Right ventricle myocardium inferior (tissue), 1 donor: ENCODE data around the gene MYO5A. TPM values are rescaled to one million over a fixed set of nuclear protein-coding genes. Genes with fewer than 3 reads are reported as not detected.
"Not testable (repeated sequence)": the region's sequence is repeated elsewhere in the genome, so short reads cannot be mapped to it uniquely, and the experiment has no call there.

ENCODE experiments used
- ATAC-seq: fragments of 200-7000 bp; cut with Tn5 transposase; one replicate; pipeline ENCODE4 v1.9.1; 2020; ENCODE audit warnings: mild to moderate bottlenecking, moderate library complexity
- DNase-seq: peaks from one replicate; pipeline ENCODE4 v3.0.0; 2021; ENCODE audit errors: missing footprints
- intact Hi-C: fragments of 100-400 bp; cut with DNase I; formaldehyde crosslinking; loops from one replicate; pipeline ENCODE4 v1.11.0; 2022
- total RNA-seq: library from RNA; stranded (reverse); fragmentation: NEBNext Ultra II Directional; extraction: Animal tissue kit (Norgen Biotek cat#: 25700); gene quantifications from one replicate; pipeline ENCODE4 v1.2.1, GENCODE V29; 2021
- donor health status: DM: no; HTN: yes; CAD: no; lungs with severe emphysema.

The MYO5A gene
- total RNA-seq, 1 donor from 2014 or later: 7.9 TPM

DNA sequence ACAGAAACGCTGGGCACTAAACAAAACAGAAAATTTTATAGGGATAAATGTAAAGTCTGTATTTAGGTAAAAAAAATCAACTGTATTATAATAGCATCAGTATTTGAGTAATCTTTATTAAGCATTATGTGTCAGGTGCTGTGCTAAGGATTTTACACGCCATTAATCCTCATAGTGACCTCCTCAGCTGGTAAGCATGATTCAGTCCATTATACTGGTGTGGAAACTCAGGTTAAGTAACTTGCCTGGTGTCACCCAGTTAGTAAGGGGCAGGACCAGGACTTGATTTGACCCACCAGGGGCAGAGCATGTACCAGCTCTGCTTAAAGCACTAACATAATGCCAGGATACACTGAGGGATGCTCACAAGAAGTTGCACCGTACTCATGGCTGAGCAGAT is 237.9 kb downstream of the MYO5A start:
- ATAC-seq (no peak), DNase-seq (no peak)
- intact Hi-C loops: no loop called here

DNA sequence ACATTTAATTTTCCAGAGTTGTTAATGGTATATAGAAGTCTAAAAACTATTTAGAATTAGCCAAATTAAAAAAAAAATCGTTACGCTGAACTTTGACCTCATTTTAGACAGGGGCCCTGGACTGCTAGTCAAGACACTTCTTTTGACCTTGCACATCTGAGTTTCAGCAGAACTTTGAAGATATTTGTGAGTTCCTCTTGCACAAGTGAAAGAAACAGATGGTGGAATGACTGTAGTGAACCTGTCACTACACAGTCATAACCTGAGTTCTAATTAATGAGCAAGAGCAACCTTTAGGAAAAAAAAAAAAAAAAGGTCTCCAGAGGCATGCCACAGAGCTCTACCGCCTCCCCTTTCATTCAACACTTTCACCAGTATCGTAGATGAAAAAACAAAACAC is 238.4 kb downstream of the MYO5A start:
- ATAC-seq: no peak
- no peak for DNase-seq
- intact Hi-C loops: no loop called here

DNA sequence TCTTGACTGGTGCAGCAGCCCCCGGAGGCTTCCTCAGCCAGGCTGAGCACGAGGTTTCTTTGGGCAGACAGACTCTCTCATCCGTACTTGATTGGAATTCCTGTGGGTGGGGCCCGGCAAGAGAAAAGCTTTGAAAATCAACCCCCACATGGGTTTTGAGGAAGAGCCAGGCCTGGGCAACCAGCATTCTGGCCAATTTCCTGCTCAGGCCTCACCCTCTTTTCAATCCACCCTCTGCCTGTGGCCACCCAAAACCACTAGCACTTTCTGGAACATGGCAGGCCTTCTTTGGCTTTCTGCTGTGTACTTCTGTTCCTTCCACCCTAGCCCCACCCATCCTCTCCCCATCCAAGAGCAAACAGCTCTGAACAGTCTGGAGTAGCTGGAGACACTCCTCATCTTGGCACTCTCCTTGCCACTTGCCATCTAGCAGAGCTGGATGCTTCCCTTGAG is 239.0 kb downstream of the MYO5A start:
- intact Hi-C loops: no loop called here
- ATAC-seq: no peak
- DNase-seq: no peak

DNA sequence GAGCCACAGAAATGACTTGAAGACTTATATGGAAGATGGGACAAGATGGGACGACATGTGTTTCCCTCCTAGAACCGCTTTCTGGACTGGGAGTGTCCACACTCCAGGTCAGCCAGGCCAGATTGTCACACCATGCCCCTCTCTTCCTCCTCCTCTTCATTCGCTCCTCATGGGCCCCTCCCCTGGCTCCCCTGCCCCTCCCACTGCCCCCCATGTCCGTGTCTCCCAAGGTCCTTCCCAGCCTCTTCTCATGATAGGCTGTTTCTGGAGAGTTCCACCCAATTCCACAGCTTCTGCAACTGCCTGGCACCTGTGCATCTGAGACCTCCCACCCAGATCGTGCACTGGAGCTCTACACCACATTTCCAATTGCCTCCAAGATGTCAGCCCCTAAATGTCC is 239.7 kb downstream of the MYO5A start:
- intact Hi-C loops: no loop called here
- ATAC-seq: no peak
- DNase-seq: no peak

DNA sequence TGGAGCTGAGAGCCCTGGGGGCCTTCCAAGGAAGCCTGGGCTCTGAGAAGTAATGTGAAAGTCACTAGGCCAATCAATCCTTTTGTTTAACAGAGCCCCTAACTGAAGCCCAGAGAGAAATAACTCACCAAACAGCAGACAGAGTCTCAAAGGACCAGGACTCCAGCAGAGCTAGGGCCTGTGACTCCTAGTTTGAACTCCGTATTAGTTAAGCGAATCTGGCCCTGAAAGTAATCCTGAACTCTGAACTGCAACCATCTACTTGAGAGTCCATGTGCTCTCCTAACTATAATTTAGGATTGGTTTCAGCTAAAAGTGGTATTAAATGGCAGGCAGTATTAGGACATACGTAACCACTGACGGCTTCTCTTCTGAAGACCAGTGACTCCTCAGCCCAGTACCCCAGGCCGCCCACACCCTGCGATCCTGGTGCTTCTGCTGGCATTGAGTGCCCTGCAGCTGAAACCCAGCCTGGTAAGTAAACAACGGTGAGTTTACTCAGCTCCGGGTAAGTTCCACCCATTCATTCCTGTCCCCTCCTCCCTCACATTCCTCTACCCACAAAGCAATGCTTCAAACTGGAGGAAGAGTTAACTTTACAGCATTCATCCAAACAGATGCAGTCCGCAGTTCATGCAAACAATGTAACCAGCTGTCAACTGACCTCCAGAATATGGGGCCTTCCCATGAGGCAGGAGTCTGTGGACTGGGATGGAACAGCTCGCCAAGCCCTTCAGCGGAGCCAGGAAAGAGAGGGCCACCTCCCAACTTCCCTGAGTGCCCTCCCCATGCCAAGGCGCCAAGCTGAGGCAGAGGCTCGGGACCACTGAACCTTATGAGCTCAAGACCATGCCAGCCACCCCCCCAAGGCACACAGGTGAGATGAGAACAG is 240.4 kb downstream of the MYO5A start:
- intact Hi-C loops: no loop called here
- peak; percentile 5 for ATAC-seq
- no peak for DNase-seq

DNA sequence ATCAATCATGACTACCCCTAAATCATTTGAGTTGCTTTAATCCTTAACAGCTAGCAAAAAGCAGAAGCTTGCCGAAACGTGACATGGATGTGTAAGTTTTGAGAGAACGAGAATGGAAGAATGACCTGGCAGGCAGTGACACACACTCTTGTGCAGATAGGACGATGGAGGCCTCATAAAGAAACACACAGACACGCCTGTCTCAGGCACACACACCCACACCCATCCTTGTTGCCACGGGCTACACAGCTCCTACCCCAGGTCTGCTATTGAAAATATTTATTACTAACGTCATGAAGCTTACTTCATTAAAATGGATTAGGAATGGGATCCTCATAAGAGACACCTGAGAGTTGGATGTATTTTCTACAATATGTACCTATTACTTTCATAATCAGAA is 241.6 kb downstream of the MYO5A start:
- intact Hi-C loops: no loop called here
- ATAC-seq (no peak), DNase-seq (no peak)

DNA sequence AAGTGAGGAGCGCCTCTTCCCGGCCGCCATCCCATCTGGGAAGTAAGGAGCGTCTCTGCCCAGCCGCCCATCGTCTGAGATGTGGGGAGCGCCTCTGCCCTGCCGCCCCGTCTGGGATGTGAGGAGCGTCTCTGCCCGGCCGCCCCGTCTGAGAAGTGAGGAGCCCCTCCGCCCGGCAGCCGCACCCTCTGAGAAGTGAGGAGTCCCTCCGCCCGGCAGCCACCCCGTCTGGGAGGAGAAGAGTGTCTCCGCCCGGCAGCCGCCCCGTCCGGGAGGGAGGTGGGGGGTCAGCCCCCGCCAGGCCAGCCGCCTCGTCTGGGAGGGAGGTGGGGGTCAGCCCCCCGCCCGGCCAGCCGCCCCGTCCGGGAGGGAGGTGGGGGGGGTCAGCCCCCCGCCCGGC is 242.7 kb downstream of the MYO5A start:
- intact Hi-C loops, DNase-seq, ATAC-seq: not testable (repeated sequence)

DNA sequence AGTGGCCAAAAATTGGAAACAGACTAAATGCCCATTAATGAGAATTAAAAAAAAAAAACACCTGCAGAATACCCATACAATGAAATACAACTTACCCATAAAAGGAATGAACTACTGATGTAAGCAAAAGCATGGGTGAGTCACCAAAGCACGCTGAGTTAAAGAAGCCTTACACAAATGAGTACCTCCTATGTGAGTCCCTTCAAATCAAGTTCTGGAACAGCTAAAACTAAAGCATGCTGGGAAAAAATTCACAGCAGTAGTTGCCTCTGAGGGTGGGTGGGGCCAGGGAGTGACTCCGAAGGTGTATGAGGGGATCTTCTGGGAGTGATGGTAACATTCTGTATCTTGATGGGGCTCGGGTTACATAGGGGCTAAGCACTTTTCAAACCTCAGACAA is 244.5 kb downstream of the MYO5A start:
- DNase-seq: no peak
- intact Hi-C loops: no loop called here

DNA sequence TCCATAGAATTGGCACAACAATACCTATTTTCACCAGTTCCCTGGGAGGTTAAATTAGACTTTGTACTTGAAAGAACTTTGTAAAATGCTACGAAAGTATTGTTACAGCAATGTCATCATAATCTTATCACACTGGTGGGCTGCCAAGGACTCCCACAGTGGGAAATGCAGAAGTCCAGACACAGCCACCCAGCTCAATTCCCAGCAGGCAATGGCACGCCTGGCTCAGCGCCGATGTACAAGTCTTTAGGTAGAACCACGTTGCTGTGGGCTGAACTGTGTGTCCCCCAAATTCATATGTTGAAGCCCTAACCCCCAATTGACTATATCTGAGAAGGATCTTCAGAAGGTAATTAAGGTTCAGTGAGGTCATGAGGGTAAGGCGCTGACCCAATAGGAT is 245.4 kb downstream of the MYO5A start:
- intact Hi-C loops: no loop called here
- no peak for ATAC-seq
- no peak for DNase-seq

More for the DNA sequence above, 244.5 kb downstream of the MYO5A start:
- no peak for ATAC-seq

DNA sequence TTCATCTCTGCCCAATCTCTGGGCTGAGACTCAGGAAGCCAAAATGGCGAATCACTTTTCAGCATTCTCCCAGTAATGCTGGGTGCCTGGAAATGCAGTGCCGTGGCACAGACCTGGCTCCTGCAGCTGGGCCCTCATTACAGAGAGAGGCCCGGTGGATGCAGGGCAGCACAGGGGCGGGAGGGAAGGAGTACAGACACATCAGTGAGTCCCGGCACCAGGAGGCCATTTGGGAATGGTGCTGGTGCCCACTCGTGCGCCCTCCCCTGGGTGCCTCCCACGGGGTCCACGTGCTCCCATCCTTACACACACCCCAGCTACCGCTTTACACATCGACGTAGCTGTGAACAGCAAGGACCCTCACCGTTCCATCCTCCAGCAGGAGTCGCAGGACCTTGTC is 246.3 kb downstream of the MYO5A start:
- intact Hi-C loops: no loop called here
- ATAC-seq: no peak
- no peak for DNase-seq

DNA sequence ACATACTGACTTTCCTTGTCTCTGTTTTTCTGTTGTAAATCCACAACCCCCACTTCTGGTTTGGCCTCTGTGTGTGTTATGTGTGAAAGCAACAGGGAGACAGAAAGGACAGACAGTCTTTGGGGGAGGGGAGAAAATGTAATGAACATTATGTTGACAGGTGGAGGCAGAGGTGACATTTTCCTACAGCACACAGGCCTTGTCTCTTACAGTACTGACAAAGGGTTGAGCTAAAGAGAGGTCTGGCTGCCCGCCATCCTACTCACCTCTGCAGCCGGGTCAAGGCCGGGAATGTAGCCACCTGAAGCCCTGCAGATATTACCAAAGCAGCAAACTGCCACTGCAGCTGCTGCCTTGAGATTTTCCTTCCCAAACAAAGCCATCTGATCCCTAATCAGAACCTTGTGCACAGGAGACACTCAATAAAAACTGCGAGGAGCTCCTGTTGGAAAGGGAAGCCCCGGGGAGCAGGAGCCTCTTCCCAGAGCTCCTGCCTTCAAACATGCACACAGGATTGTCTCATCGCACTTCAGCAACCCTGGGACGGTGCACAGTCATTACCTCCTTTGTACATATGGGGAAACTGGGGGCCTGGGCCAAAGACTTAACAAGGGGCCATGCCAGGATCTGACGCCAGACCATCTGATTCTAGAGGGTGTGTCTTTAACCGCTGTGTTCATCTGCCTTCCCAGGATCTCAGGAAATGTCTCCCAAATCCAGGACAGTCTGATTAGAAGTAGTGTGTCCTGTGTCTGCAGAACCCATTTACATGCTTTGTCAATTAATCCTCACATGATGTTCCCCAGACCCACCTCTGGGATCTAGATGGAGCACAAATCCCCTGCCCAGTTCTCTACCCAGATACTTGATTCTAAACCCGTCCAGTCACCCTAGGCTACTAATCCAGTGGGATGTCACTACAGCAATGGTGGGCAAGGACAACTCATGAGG is 247.3 kb downstream of the MYO5A start:
- no peak for DNase-seq
- intact Hi-C loops: no loop called here
- ATAC-seq: peak; percentile 81

DNA sequence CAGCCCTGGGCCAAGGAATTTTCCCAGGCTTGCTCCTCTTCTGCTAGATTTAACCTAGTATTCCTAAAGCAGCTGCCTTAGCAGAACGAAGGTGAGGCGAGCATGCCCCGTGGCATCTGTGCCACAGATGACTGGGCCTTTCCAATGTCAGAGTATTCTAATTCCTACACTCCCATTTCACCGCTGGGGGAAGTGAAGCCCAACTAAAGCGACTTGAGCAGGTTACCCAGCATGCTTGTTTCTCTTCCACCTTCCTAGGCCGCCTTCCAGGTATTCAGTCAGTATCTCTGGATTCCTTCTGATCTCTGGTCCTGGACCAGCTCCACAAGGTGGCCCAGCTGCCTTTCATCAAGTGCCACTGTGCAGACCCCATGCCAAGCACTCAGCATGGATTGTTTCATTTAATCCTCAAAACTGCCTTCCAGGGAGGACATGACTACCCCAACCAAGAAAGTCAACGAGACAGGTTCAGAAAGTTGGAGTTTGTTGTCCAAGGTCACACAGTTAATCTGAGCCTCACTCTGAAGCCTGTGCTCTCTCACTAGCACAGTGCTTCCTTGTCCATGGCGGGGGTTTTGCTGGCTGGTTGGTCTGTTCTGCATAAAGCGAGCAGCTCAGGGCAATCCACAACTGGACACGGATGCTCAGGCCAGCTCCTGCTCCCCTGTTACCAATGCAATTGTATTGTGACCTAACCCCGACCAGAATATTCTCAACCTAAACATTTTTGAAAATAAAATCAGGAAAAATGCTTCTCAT is 248.2 kb downstream of the MYO5A start:
- intact Hi-C loops: no loop called here
- ATAC-seq: no peak
- no peak for DNase-seq

DNA sequence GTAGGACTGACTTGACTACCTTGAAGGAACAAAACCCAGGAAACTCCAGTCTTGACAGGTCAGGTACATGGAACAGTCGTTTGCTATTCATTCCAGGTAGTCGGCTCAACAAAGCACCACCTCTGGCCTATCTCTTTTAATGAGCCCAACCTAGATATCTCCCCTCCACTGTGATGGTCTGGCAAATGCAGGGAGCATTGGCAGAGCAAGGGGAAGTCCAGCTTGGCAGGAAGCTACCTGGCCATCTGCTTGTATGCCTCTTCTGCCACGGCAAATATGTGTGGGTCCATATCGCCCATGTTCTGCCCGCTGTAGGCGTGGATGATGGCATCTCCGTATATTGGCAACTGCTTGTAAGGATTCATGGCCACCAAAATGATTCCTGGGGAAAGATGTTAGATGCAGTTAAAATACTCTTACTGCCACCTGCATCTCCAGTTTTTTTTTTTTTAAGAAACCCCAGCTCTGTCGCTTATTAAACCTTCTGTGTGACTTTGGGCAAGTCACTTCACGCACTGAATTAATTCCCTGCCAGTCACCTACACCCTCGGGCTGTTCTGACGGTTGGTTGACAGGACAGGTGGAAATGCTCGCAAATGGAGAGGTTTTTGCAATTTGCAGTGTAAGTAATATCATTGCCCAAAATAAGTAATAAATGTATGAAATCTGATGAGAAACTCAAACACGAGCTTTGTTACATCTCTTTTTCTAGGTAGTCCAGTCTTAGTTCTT is 249.9 kb downstream of the MYO5A start:
- no peak for ATAC-seq
- no peak for DNase-seq
- intact Hi-C loops: no loop called here

DNA sequence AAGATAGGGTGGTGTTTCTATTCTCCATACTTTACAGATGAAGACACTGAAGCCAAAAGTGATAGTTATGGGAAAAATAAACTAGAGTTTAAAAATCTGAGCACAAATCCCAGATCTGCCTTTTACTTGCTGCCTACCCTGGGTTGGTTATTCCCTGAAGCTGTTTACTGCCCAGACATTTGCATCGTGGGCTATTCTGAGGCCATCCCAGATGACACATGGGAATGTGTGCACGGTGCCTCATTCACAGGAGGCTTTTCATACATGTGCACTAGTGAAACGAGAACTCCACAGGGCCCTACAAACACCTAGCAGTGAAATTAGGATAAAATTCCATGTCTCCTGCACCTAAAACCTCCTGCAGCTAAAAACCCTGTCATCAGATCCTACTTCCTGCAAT is 250.5 kb downstream of the MYO5A start:
- DNase-seq: no peak
- intact Hi-C loops: no loop called here
- no peak for ATAC-seq

DNA sequence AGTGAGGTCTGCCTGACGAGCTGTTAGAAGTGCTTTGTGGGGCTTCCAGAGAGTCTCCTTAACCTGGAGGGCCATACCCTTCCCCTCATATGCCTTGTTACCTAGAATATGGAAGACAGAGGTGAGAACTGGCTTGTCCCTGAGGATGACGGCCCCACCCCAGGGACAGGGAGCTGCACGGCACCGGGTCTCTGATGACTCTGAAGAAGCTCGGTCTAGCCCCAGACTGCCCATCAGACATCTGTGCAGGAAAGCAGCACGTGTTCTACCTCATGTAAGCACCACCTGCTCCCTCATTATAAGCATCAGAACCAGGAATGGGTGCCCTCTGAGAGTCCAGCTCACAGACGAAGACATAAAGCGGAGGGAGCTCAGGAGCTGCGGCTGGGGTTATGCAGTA is 251.1 kb downstream of the MYO5A start:
- DNase-seq (no peak), ATAC-seq (no peak)
- intact Hi-C loops: no loop called here

DNA sequence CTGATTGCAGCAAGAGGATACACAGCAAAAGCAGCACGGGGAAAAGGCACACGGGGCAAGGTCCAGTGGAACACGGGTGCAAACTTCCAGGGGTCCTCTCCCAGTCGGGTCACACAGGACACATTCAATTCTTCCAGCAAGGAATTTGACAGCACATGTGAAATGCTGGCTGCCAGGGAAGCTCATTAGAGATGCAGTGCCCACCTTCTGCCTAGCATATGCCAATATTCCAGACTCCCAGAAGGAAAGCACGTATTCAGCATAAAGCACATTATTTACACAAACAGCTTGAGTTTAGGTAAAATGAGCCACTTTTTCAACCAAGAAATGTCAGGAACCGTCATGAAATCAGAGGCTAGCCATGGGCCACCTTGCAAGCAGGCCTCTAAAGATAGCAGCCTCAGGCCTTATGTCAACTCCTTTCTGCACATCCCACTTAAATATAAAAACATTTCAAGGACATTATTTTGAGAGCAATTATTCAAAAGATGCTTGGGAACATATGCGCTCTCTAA is 252.4 kb downstream of the MYO5A start:
- DNase-seq (no peak), ATAC-seq (no peak)
- intact Hi-C loops: no loop called here

DNA sequence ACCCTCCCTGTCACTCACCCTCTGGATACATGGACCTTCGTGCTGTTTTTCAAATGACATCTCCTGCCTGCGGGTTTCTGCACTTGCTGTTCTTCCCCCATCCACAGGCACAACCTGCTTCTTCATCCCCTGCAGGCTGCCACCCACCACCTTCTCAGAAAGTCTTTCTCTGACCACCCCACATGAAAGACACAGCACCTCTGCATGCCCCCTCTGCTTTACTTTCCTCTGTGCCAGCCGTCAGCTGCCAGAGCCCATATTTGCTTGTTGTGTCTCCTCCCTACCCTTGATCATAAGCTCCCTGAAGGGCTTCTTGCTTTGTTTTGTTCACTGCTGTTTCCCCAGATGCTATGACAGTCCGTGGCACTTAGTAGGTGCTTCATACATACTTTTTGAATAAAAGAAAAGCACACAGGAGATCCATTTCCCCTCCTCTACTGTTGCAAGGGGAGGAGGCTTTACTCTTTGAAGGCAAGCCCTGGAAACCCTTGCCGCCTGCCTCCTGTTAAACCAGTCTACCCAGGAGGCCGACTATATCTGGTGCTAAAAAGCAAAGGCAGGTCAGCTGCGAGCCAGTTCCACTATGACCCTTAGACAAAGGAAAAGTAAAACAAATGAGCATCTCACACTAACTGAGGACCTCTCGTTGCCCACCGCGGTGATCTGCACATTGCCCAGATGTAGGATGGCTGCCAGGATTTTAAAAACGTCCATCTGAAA is 265.0 kb downstream of the MYO5A start:
- DNase-seq (no peak), ATAC-seq (no peak)
- intact Hi-C loops: loop anchor here (5.0 kb wide), 1 partner anchor 34 kb away; the partner anchor contains the start of gene MYO5C
